ENCODE measurements around the gene PLAC1.

GRCh38 chrX:134545510-134545909 lies 112.8 kb downstream of the PLAC1 start:
- TF ChIP-seq CTCF (IDR thresholded peaks at IDR 0.05), result no peak
- TF ChIP-seq POLR2AphosphoS5 (IDR thresholded peaks at IDR 0.05; ENCODE audit: low read depth, low read length), result no peak
- TF ChIP-seq REST (IDR thresholded peaks at IDR 0.05; ENCODE audit: insufficient read depth in 1 of 2, low read depth in 2 of 2, low read length in 1 of 2), result no peak
- no peak for TF ChIP-seq SIN3A (IDR thresholded peaks at IDR 0.05; ENCODE audit: borderline replicate concordance, insufficient read depth, low read depth, low read length)
